Cardiac fibroblast (primary cell): ENCODE measurements around the gene SSBP3.

Experiments
- DNase-seq, 2 donors: peaks; one replicate each; pipeline versions ENCODE4 v3.0.0 to v3.0.0-alpha.2; 2010; ENCODE audit warnings: low read depth in 2 of 2
- H3K4me3 ChIP-seq, 2 donors: replicated peaks in 1 of 2; 1 replicate in 1 of 2; 2 replicates in 1 of 2; pipeline ENCODE4 v1.5.1; 2011; ENCODE audit warnings: low read depth in 2 of 2, low read length in 2 of 2, mild to moderate bottlenecking in 2 of 2, moderate library complexity in 1 of 2
- CTCF ChIP-seq: IDR thresholded peaks from one replicate; pipeline ENCODE4 v1.5.1; 2011; ENCODE audit warnings: low read depth, mild to moderate bottlenecking, low read length, inconsistent platforms

Gene SSBP3

GRCh38 chr1:54287801-54288211 lies 118.4 kb downstream of the SSBP3 start:
- DNase-seq, result peak; percentile 45 to 59
- no peak for TF ChIP-seq CTCF

GRCh38 chr1:54287176-54287650 lies 119.0 kb downstream of the SSBP3 start:
- no peak overlapping the region for H3K4me3 ChIP-seq
- TF ChIP-seq CTCF, result no peak
- peak; percentile 77 to 87 for DNase-seq

More at GRCh38 chr1:54287801-54288211, 118.4 kb downstream of the SSBP3 start:
- H3K4me3 ChIP-seq, result no peak overlapping the region

- no peak overlapping the region for H3K4me3 ChIP-seq
- no peak for DNase-seq
- no peak for TF ChIP-seq CTCF
Observed at GRCh38 chr1:54285815-54286345, 120.3 kb downstream of the SSBP3 start.

- no peak overlapping the region for H3K4me3 ChIP-seq
- DNase-seq, result no peak
- TF ChIP-seq CTCF, result no peak
Observed at GRCh38 chr1:54284781-54285529, 121.2 kb downstream of the SSBP3 start.

GRCh38 chr1:54283635-54284385 lies 122.4 kb downstream of the SSBP3 start:
- TF ChIP-seq CTCF, result no peak
- DNase-seq, result no peak
- no peak overlapping the region for H3K4me3 ChIP-seq

GRCh38 chr1:54282101-54282847 lies 123.9 kb downstream of the SSBP3 start:
- DNase-seq, result no peak
- no peak overlapping the region for H3K4me3 ChIP-seq
- TF ChIP-seq CTCF, result no peak
